ENCODE measurements around the gene KDM1B.
"Not testable (repeated sequence)": the region's sequence is repeated elsewhere in the genome, so short reads cannot be mapped to it uniquely, and the experiment has no call there.

KDM1B gene

GRCh38 chr6:18148304-18149025, 6.8 kb upstream of the KDM1B start:
- peak; percentile 85 for DNase-seq (ENCODE audit: low read depth in 2 of 2)

GRCh38 chr6:18151391-18151790, 3.8 kb upstream of the KDM1B start:
- not testable (repeated sequence) for DNase-seq (ENCODE audit: low read depth in 2 of 2)

- no peak for DNase-seq (ENCODE audit: low read depth in 2 of 2)
These were observed 3.4 kb upstream of the KDM1B start for GRCh38 chr6:18151801-18152200.

GRCh38 chr6:18153311-18153703, 1.9 kb upstream of the KDM1B start:
- DNase-seq (ENCODE audit: low read depth in 2 of 2): no peak

- no peak for DNase-seq (ENCODE audit: low read depth in 2 of 2)
These were observed 594 bp upstream of the KDM1B start, which contains the start of gene TPMT for GRCh38 chr6:18154507-18155149. Gene TPMT, minus strand, starts transcription at chr6:18155077. Its CDS starts 5,950 bp downstream, at chr6:18149127.

GRCh38 chr6:18155864-18156421, 721 bp downstream of the KDM1B start:
- DNase-seq (ENCODE audit: low read depth in 2 of 2): no peak

- DNase-seq (ENCODE audit: low read depth in 2 of 2): no peak
These were observed 5.7 kb downstream of the KDM1B start for GRCh38 chr6:18160911-18161310.

- DNase-seq (ENCODE audit: low read depth in 2 of 2): no peak
These were observed 6.2 kb downstream of the KDM1B start for GRCh38 chr6:18161431-18161830.

GRCh38 chr6:18162401-18162800, 7.2 kb downstream of the KDM1B start:
- no peak for DNase-seq (ENCODE audit: low read depth in 2 of 2)

GRCh38 chr6:18165751-18166150, 10.5 kb downstream of the KDM1B start:
- DNase-seq (ENCODE audit: low read depth in 2 of 2): no peak

- no peak for DNase-seq (ENCODE audit: low read depth in 2 of 2)
These were observed 11.3 kb downstream of the KDM1B start for GRCh38 chr6:18166312-18167036.

- DNase-seq (ENCODE audit: low read depth in 2 of 2): no peak
These were observed 13.0 kb downstream of the KDM1B start for GRCh38 chr6:18168264-18168663.

GRCh38 chr6:18171871-18172270, 16.6 kb downstream of the KDM1B start:
- no peak for DNase-seq (ENCODE audit: low read depth in 2 of 2)

GRCh38 chr6:18176198-18176597, 21.0 kb downstream of the KDM1B start:
- DNase-seq (ENCODE audit: low read depth in 2 of 2): not testable (repeated sequence)

- DNase-seq (ENCODE audit: low read depth in 2 of 2): no peak
These were observed 22.2 kb downstream of the KDM1B start for GRCh38 chr6:18177286-18177965.

- DNase-seq (ENCODE audit: low read depth in 2 of 2): no peak
These were observed 23.9 kb downstream of the KDM1B start for GRCh38 chr6:18178960-18179615.

- DNase-seq (ENCODE audit: low read depth in 2 of 2): no peak
These were observed 24.6 kb downstream of the KDM1B start for GRCh38 chr6:18179770-18180356.

- DNase-seq (ENCODE audit: low read depth in 2 of 2): no peak
These were observed 27.3 kb downstream of the KDM1B start for GRCh38 chr6:18182568-18182967.

- no peak for DNase-seq (ENCODE audit: low read depth in 2 of 2)
These were observed 28.5 kb downstream of the KDM1B start for GRCh38 chr6:18183766-18184165.

- no peak for DNase-seq (ENCODE audit: low read depth in 2 of 2)
These were observed 30.4 kb downstream of the KDM1B start for GRCh38 chr6:18185624-18186023.

GRCh38 chr6:18186033-18186432, 30.8 kb downstream of the KDM1B start:
- DNase-seq (ENCODE audit: low read depth in 2 of 2): no peak

Data from fibroblast of skin of left quadriceps (primary cell).